GM23338 (cell line): ENCODE measurements around the gene CIITA. TPM values are rescaled to one million over a fixed set of nuclear protein-coding genes. Genes with fewer than 3 reads are reported as not detected.

Experiments
- ATAC-seq: fragments of 200-7000 bp; cut with Tn5 transposase; 3 replicates; pipeline ENCODE4 v1.9.1; 2020
- DNase-seq: peaks from one replicate; pipeline ENCODE4 v3.0.0-alpha.2; 2015; ENCODE audit warnings: low spot score
- H2AFZ ChIP-seq: fragments of 200-600 bp; sonication (generic); 2 replicates; pipeline ENCODE4 v1.8.0; 2016; ENCODE audit warnings: antibody characterized with exemption, mild to moderate bottlenecking, moderate library complexity
- H3F3A ChIP-seq: fragments of 200-600 bp; sonication (generic); replicated peaks from 2 replicates; pipeline ENCODE4 v1.8.0; 2017; ENCODE audit warnings: antibody characterized with exemption, mixed run types, low read depth
- H3K27ac ChIP-seq: fragments of 200-600 bp; sonication (generic); 2 replicates; pipeline ENCODE4 v1.6.1; 2016; ENCODE audit warnings: low read depth
- H3K27me3 ChIP-seq: fragments of 200-600 bp; sonication (generic); 2 replicates; pipeline ENCODE4 v1.8.0; 2016; ENCODE audit warnings: mild to moderate bottlenecking, mixed run types, moderate library complexity; ENCODE audit not compliant: insufficient read depth
- H3K36me3 ChIP-seq: fragments of 200-600 bp; sonication (generic); 2 replicates; pipeline ENCODE4 v1.8.0; 2016; ENCODE audit warnings: mild to moderate bottlenecking; ENCODE audit not compliant: insufficient read depth
- H3K4me1 ChIP-seq: fragments of 200-600 bp; sonication (generic); 2 replicates; pipeline ENCODE4 v1.8.0; 2016; ENCODE audit warnings: mild to moderate bottlenecking, moderate library complexity; ENCODE audit not compliant: insufficient read depth
- H3K4me2 ChIP-seq: fragments of 200-600 bp; sonication (generic); 2 replicates; pipeline ENCODE4 v1.7.1; 2017; ENCODE audit warnings: mixed run types
- H3K4me3 ChIP-seq: fragments of 200-600 bp; sonication (generic); 2 replicates; pipeline ENCODE4 v1.6.1; 2016; ENCODE audit warnings: mixed run types
- H3K79me2 ChIP-seq: fragments of 200-600 bp; sonication (generic); replicated peaks from 2 replicates; pipeline ENCODE4 v1.8.0; 2017; ENCODE audit warnings: mild to moderate bottlenecking; ENCODE audit not compliant: insufficient read depth
- H3K9me2 ChIP-seq: fragments of 200-600 bp; sonication (generic); 2 replicates; pipeline ENCODE4 v1.8.0; 2017; ENCODE audit not compliant: insufficient read depth
- H4K20me1 ChIP-seq: fragments of 200-600 bp; sonication (generic); replicated peaks from 2 replicates; pipeline ENCODE4 v1.8.0; 2017; ENCODE audit warnings: mild to moderate bottlenecking; ENCODE audit not compliant: insufficient read depth
- H3K27ac Mint-ChIP-seq: 2 replicates; pipeline ENCODE4 v1.8.0; 2020; ENCODE audit warnings: inconsistent platforms, mild to moderate bottlenecking, moderate library complexity, mixed read lengths
- H3K27me3 Mint-ChIP-seq: 3 replicates; pipeline ENCODE4 v1.8.0; 2022; ENCODE audit warnings: low read depth, mild to moderate bottlenecking, moderate library complexity, mixed read lengths, inconsistent platforms; ENCODE audit not compliant: insufficient read depth, poor library complexity
- H3K36me3 Mint-ChIP-seq: 3 replicates; pipeline ENCODE4 v1.8.0; 2021; ENCODE audit warnings: low read depth, mild to moderate bottlenecking, inconsistent platforms, moderate library complexity, mixed read lengths
- H3K4me1 Mint-ChIP-seq: 3 replicates; pipeline ENCODE4 v1.8.0; 2020; ENCODE audit warnings: mild to moderate bottlenecking, inconsistent platforms, mixed read lengths
- H3K4me3 Mint-ChIP-seq: 3 replicates; pipeline ENCODE4 v1.8.0; 2021; ENCODE audit warnings: moderate library complexity, mild to moderate bottlenecking, inconsistent platforms, mixed read lengths
- H3K9me3 Mint-ChIP-seq: 3 replicates; pipeline ENCODE4 v1.8.0; 2020; ENCODE audit warnings: moderate library complexity, mild to moderate bottlenecking, inconsistent platforms, mixed read lengths
- CREB1 ChIP-seq: fragments of 250-450 bp; sonication (Bioruptor Pico); IDR thresholded peaks from 2 replicates; pipeline ENCODE4 v1.5.0; 2020; ENCODE audit warnings: low read depth, mild to moderate bottlenecking, moderate library complexity
- EZH2 ChIP-seq: fragments of 200-600 bp; sonication (generic); IDR thresholded peaks from one replicate; pipeline ENCODE4 v1.8.0; 2017; ENCODE audit warnings: antibody characterized with exemption, mild to moderate bottlenecking, low read depth; ENCODE audit not compliant: unreplicated experiment
- EZH2phosphoT487 ChIP-seq: fragments of 200-600 bp; sonication (generic); IDR thresholded peaks from one replicate; pipeline ENCODE4 v1.8.1; 2018; ENCODE audit warnings: antibody characterized with exemption; ENCODE audit not compliant: unreplicated experiment
- JUNB ChIP-seq: IDR thresholded peaks from one replicate; pipeline ENCODE4 v1.6.1; 2016; ENCODE audit warnings: antibody characterized with exemption; ENCODE audit not compliant: unreplicated experiment
- NANOG ChIP-seq: IDR thresholded peaks from 2 replicates; pipeline ENCODE4 v1.6.1; 2016; ENCODE audit warnings: antibody characterized with exemption, borderline replicate concordance
- POLR2AphosphoS5 ChIP-seq: IDR thresholded peaks from 2 replicates; pipeline ENCODE4 v1.6.1; 2016; ENCODE audit warnings: antibody characterized with exemption, low read depth
- REST ChIP-seq: IDR thresholded peaks from one replicate; pipeline ENCODE4 v1.6.1; 2018; ENCODE audit warnings: antibody characterized with exemption; ENCODE audit not compliant: unreplicated experiment
- STAT1 ChIP-seq: IDR thresholded peaks from one replicate; pipeline ENCODE4 v1.6.1; 2016; ENCODE audit warnings: antibody characterized with exemption; ENCODE audit not compliant: unreplicated experiment
- ZNF114 ChIP-seq: fragments of 250-450 bp; sonication (Bioruptor Pico); IDR thresholded peaks from 2 replicates; pipeline ENCODE4 v1.5.0; 2020; ENCODE audit warnings: mild to moderate bottlenecking, moderate library complexity
- ZNF331 ChIP-seq: fragments of 250-450 bp; sonication (Bioruptor Pico); IDR thresholded peaks from 2 replicates; pipeline ENCODE4 v1.5.0; 2020; ENCODE audit warnings: low read depth, mild to moderate bottlenecking, moderate library complexity
- ZNF462 ChIP-seq: fragments of 250-450 bp; sonication (Bioruptor Pico); IDR thresholded peaks from 2 replicates; pipeline ENCODE4 v1.5.0; 2020; ENCODE audit warnings: mild to moderate bottlenecking, moderate library complexity
- polyA plus RNA-seq: library from polyadenylated mRNA; unstranded; fragments of >200 nt; fragmentation: Nextera tagmentation; extraction: Ambion mirVana; gene quantifications from 2 replicates; pipeline ENCODE4 v1.2.1, GENCODE V29; 2016
- total RNA-seq: library from RNA; depleted of rRNA; stranded (reverse); fragments of >200 nt; shearing (Covaris generic); gene quantifications from 2 replicates; pipeline ENCODE4 v1.2.3, GENCODE V29; 2014
- TF ChIP-seq, protein P1 (sequence below): IDR thresholded peaks from 2 replicates; pipeline ENCODE4 v1.6.1; 2016; ENCODE audit warnings: antibody characterized with exemption
- TF ChIP-seq, protein P2 (sequence below), 2 experiments: fragments of 200-600 bp in 1 of 2; sonication (generic) in 1 of 2; conservative IDR thresholded peaks; 2 replicates each; pipeline versions ENCODE4 v1.5.1 to v1.6.1; 2016 to 2017; ENCODE audit warnings: antibody characterized with exemption in 2 of 2, low read depth in 2 of 2, mild to moderate bottlenecking in 2 of 2, moderate library complexity in 1 of 2

Gene CIITA
- total and polyA plus RNA-seq, 2 experiments from 2014 or later, result 0.10 to 0.57 TPM

GRCh38 chr16:10932959-10933710, 56.1 kb downstream of the CIITA start:
- Histone ChIP-seq H3K4me1 (no peaks in the 10 kb centered on the region), H3K4me2 (no peak overlapping the region), H3F3A (no peaks in the 10 kb centered on the region), H3K27me3 (no peaks in the 10 kb centered on the region), H3K4me3 (no peak overlapping the region), H3K79me2 (peaks cover 20% of the 10 kb centered on the region), H2AFZ (no peak overlapping the region), H3K9me2 (no peaks in the 10 kb centered on the region), H3K27ac (no peak overlapping the region), H4K20me1 (peaks cover 31% of the 10 kb centered on the region), H3K36me3 (no peaks in the 10 kb centered on the region; the same call in 1 of the 2 replicates)
- no peaks in the 10 kb centered on the region for H3K4me1 Mint-ChIP-seq
- DNase-seq (no peak), ATAC-seq (no peak)
- H3K27me3 Mint-ChIP-seq, result peaks cover 3% of the 10 kb centered on the region
- H3K27ac Mint-ChIP-seq, result no peak overlapping the region
- TF ChIP-seq EZH2 (no peak), ZNF331 (no peak), CREB1 (CRISPR knock-in tag) (no peak), POLR2AphosphoS5 (no peak), NANOG (no peak), REST (no peak), JUNB (no peak), ZNF114 (CRISPR knock-in tag) (no peak), EZH2phosphoT487 (no peak), ZNF462 (CRISPR knock-in tag) (no peak), STAT1 (no peak)
- TF ChIP-seq, protein P1, sequence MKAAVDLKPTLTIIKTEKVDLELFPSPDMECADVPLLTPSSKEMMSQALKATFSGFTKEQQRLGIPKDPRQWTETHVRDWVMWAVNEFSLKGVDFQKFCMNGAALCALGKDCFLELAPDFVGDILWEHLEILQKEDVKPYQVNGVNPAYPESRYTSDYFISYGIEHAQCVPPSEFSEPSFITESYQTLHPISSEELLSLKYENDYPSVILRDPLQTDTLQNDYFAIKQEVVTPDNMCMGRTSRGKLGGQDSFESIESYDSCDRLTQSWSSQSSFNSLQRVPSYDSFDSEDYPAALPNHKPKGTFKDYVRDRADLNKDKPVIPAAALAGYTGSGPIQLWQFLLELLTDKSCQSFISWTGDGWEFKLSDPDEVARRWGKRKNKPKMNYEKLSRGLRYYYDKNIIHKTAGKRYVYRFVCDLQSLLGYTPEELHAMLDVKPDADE, result no peak
- TF ChIP-seq, protein P2, sequence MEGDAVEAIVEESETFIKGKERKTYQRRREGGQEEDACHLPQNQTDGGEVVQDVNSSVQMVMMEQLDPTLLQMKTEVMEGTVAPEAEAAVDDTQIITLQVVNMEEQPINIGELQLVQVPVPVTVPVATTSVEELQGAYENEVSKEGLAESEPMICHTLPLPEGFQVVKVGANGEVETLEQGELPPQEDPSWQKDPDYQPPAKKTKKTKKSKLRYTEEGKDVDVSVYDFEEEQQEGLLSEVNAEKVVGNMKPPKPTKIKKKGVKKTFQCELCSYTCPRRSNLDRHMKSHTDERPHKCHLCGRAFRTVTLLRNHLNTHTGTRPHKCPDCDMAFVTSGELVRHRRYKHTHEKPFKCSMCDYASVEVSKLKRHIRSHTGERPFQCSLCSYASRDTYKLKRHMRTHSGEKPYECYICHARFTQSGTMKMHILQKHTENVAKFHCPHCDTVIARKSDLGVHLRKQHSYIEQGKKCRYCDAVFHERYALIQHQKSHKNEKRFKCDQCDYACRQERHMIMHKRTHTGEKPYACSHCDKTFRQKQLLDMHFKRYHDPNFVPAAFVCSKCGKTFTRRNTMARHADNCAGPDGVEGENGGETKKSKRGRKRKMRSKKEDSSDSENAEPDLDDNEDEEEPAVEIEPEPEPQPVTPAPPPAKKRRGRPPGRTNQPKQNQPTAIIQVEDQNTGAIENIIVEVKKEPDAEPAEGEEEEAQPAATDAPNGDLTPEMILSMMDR (conservative IDR thresholded peaks at IDR 0.05; ENCODE audit: low read depth in 2 of 2), result no peak
- H3K4me3 Mint-ChIP-seq, result no peak overlapping the region
- H3K9me3 Mint-ChIP-seq, result no peaks in the 10 kb centered on the region
- H3K36me3 Mint-ChIP-seq, result peaks cover under 1% of the 10 kb centered on the region; the same call in 2 of the 3 replicates
